K562 (cell line): ENCODE measurements around the gene TRMT1. TPM values are rescaled to one million over a fixed set of nuclear protein-coding genes. Genes with fewer than 3 reads are reported as not detected.

Experiments used
- BCOR ChIP-seq: fragments of 450-650 bp; IDR thresholded peaks from 2 replicates; pipeline ENCODE4 v1.6.1; 2016
- CTBP1 ChIP-seq: fragments of 450-650 bp; IDR thresholded peaks from 2 replicates; pipeline ENCODE4 v1.6.1; 2016; ENCODE audit warnings: borderline replicate concordance
- DPF2 ChIP-seq: fragments of 450-650 bp; IDR thresholded peaks from 2 replicates; pipeline ENCODE4 v1.6.1; 2016
- EZH2 ChIP-seq: IDR thresholded peaks from 2 replicates; pipeline ENCODE4 v1.6.1; 2012; ENCODE audit warnings: low read depth, mild to moderate bottlenecking, inconsistent platforms, low read length, borderline replicate concordance
- FIP1L1 ChIP-seq: fragments of 200-400 bp; formaldehyde crosslinking; IDR thresholded peaks from 2 replicates; pipeline ENCODE4 v1.6.1; 2018; ENCODE audit warnings: mild to moderate bottlenecking, low read depth, low read length; ENCODE audit not compliant: poor library complexity, severe bottlenecking
- FOXJ3 ChIP-seq: sonication (generic); formaldehyde crosslinking; IDR thresholded peaks from 2 replicates; pipeline ENCODE4 v1.4.0; 2020; ENCODE audit warnings: mild to moderate bottlenecking, missing genetic modification reagents
- GTF2A2 ChIP-seq: IDR thresholded peaks from 2 replicates; pipeline ENCODE4 v1.6.1; 2016; ENCODE audit warnings: mild to moderate bottlenecking, missing genetic modification characterization, missing compliant biosample characterization
- MEF2D ChIP-seq: conservative IDR thresholded peaks from 2 replicates; pipeline ENCODE4 v1.6.1; 2016; ENCODE audit warnings: low read depth, missing genetic modification characterization, missing compliant biosample characterization
- PURB ChIP-seq: sonication (generic); formaldehyde crosslinking; IDR thresholded peaks from 2 replicates; pipeline ENCODE4 v1.9.0; 2021; ENCODE audit warnings: low read depth, mild to moderate bottlenecking, missing genetic modification reagents
- RAD51 ChIP-seq: fragments of 450-650 bp; IDR thresholded peaks from 2 replicates; pipeline ENCODE4 v1.7.1; 2016; ENCODE audit warnings: low read depth, mild to moderate bottlenecking, borderline replicate concordance
- RBFOX2 ChIP-seq: fragments of 200-400 bp; formaldehyde crosslinking; IDR thresholded peaks from 2 replicates; pipeline ENCODE4 v1.6.1; 2017; ENCODE audit warnings: low read depth, mild to moderate bottlenecking, low read length, moderate library complexity
- RNF2 ChIP-seq: sonication (generic); IDR thresholded peaks from 2 replicates; pipeline ENCODE4 v1.6.1; 2016
- SMARCC2 ChIP-seq: fragments of 450-650 bp; IDR thresholded peaks from 2 replicates; pipeline ENCODE4 v1.6.1; 2017; ENCODE audit warnings: antibody characterized with exemption, moderate library complexity, mild to moderate bottlenecking, low read depth
- SPI1 ChIP-seq: IDR thresholded peaks from 2 replicates; pipeline ENCODE4 v1.6.1; 2011; ENCODE audit warnings: low read depth, low read length, control low read depth, borderline replicate concordance
- SRF ChIP-seq, 2 experiments: fragments of 250-450, 450-650 bp in 1 of 2; sonication (Bioruptor Pico) in 1 of 2; sonication (generic) in 1 of 2; formaldehyde crosslinking; IDR thresholded peaks; 2 replicates each; pipeline versions ENCODE4 v1.5.0 to v1.5.1; 2020 to 2022; ENCODE audit warnings: mild to moderate bottlenecking in 1 of 2, missing genetic modification reagents in 1 of 2
- TAF9B ChIP-seq: fragments of 450-650 bp; IDR thresholded peaks from 2 replicates; pipeline ENCODE4 v1.6.1; 2018; ENCODE audit warnings: mild to moderate bottlenecking; ENCODE audit not compliant: partially characterized antibody
- ZBTB8A ChIP-seq: fragments of 450-650 bp; IDR thresholded peaks from 2 replicates; pipeline ENCODE4 v1.6.1; 2018; ENCODE audit warnings: mild to moderate bottlenecking, moderate library complexity; ENCODE audit not compliant: partially characterized antibody
- ZC3H4 ChIP-seq: sonication (generic); formaldehyde crosslinking; IDR thresholded peaks from 2 replicates; pipeline ENCODE4 v1.9.0; 2021; ENCODE audit warnings: missing genetic modification reagents, borderline replicate concordance
- ZNF79 ChIP-seq: fragments of 250-450 bp; sonication (Bioruptor Pico); IDR thresholded peaks from 2 replicates; pipeline ENCODE4 v1.4.0; 2020; ENCODE audit warnings: low read depth, mild to moderate bottlenecking, moderate library complexity
- polyA plus RNA-seq, 8 experiments: library from polyadenylated mRNA; depleted of rRNA in 4 of 8; stranded (reverse) in 5 of 8; unstranded in 3 of 8; fragments of >200 nt; fragmentation: Nextera tagmentation in 2 of 8; fragmentation: Illumina TruSeq in 1 of 8; extraction: Ambion mirVana in 2 of 8; extraction: Trizol in 1 of 8; gene quantifications; 2 replicates each; pipeline versions ENCODE4 v1.2.1 to v1.2.3, GENCODE V29; 2011 to 2014; ENCODE audit warnings: inconsistent platforms in 1 of 8, missing spikeins in 1 of 8
- total RNA-seq, 7 experiments: library from RNA; depleted of rRNA in 6 of 7; stranded (reverse); fragments of >200 nt in 6 of 7; fragmentation: Illumina TruSeq in 2 of 7; extraction: Trizol in 2 of 7; gene quantifications; 2 replicates each; pipeline versions ENCODE4 v1.2.1 to v1.2.3, GENCODE V29; 2011 to 2021; ENCODE audit warnings: low replicate concordance in 1 of 7
- TF ChIP-seq, protein P1 (sequence below): fragments of 450-650 bp; IDR thresholded peaks from 2 replicates; pipeline ENCODE4 v1.6.1; 2016
- TF ChIP-seq, protein P2 (sequence below): fragments of 250-450 bp; sonication (Bioruptor Pico); IDR thresholded peaks from 2 replicates; pipeline ENCODE4 v1.8.0; 2022; ENCODE audit warnings: moderate library complexity, mild to moderate bottlenecking, inconsistent platforms
- TF ChIP-seq, protein P3 (sequence below): fragments of 450-650 bp; formaldehyde crosslinking; IDR thresholded peaks from 2 replicates; pipeline ENCODE4 v1.4.0; 2020; ENCODE audit warnings: mild to moderate bottlenecking
- TF ChIP-seq, protein P4 (sequence below): sonication (generic); formaldehyde crosslinking; IDR thresholded peaks from 2 replicates; pipeline ENCODE4 v1.8.0; 2022; ENCODE audit warnings: mild to moderate bottlenecking, missing genetic modification reagents, borderline replicate concordance

The TRMT1 gene
- total and polyA plus RNA-seq, 9 of the 15 experiments (the other 6 are each of a cell fraction or from before 2014, with no cell fraction given), result 5.8 to 158 (median 54.3) TPM

DNA sequence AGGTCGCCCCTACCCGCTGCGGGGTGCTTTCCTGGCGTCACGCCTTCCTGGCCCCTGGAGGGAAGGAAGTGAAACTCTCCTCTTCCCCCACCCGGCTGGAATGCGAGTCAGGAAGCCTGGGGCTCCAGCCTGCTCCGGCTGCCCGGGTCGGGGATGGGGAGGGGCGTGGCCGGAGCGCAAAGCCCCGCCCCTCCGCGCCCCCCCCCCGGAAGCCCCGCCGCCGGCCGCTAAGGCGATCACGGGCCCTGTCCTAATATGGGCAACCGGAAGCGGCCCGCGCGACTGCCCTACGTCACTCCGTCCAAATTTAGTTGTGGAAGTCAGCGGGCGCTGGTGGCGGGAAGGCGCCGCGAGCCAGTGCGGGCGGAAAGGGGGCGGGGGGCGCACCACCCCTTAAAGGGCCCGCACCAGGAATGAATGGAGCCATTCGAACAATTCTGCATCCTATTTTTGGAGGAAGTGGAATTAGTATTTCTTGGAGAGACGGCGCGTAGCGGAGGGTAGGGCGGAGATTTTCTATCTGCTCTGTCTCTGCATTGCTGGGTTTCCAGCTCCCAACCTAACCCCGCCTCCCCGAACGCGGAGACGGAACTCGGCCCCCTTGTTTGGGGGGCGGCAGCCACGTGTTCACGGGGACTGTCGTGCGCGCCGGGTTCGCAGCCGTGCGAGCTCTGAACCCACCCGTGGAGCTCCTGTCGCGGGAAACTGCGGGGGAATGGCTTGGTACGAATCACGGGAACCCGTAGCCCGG is 35.2 kb upstream of the TRMT1 start (continued):
- no peak for TF ChIP-seq FIP1L1
- peak; percentile 66 for TF ChIP-seq TAF9B
- peak; percentile 58; the same call in 1 of the 2 replicates for TF ChIP-seq CTBP1
- TF ChIP-seq MEF2D, result no peak
- TF ChIP-seq, protein P1, sequence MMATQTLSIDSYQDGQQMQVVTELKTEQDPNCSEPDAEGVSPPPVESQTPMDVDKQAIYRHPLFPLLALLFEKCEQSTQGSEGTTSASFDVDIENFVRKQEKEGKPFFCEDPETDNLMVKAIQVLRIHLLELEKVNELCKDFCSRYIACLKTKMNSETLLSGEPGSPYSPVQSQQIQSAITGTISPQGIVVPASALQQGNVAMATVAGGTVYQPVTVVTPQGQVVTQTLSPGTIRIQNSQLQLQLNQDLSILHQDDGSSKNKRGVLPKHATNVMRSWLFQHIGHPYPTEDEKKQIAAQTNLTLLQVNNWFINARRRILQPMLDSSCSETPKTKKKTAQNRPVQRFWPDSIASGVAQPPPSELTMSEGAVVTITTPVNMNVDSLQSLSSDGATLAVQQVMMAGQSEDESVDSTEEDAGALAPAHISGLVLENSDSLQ, result 0 out of 2 replicates have a peak, but pooled peaks have one; percentile 50
- no peak for TF ChIP-seq SMARCC2
- no peak for TF ChIP-seq PURB (CRISPR knock-in tag)
- TF ChIP-seq, protein P2, sequence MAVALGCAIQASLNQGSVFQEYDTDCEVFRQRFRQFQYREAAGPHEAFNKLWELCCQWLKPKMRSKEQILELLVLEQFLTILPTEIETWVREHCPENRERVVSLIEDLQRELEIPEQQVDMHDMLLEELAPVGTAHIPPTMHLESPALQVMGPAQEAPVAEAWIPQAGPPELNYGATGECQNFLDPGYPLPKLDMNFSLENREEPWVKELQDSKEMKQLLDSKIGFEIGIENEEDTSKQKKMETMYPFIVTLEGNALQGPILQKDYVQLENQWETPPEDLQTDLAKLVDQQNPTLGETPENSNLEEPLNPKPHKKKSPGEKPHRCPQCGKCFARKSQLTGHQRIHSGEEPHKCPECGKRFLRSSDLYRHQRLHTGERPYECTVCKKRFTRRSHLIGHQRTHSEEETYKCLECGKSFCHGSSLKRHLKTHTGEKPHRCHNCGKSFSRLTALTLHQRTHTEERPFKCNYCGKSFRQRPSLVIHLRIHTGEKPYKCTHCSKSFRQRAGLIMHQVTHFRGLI (CRISPR knock-in tag), result no peak
- no peak for TF ChIP-seq DPF2
- no peak for TF ChIP-seq GTF2A2 (tag)
- 0 out of 2 replicates have a peak, but pooled peaks have one; percentile 8 for TF ChIP-seq BCOR
- no peak for TF ChIP-seq FOXJ3 (CRISPR knock-in tag)
- no peak for TF ChIP-seq ZC3H4
- TF ChIP-seq ZBTB8A, result no peak
- peak; percentile 82; the same call in 1 of the 2 replicates for TF ChIP-seq SPI1
- TF ChIP-seq, protein P3, sequence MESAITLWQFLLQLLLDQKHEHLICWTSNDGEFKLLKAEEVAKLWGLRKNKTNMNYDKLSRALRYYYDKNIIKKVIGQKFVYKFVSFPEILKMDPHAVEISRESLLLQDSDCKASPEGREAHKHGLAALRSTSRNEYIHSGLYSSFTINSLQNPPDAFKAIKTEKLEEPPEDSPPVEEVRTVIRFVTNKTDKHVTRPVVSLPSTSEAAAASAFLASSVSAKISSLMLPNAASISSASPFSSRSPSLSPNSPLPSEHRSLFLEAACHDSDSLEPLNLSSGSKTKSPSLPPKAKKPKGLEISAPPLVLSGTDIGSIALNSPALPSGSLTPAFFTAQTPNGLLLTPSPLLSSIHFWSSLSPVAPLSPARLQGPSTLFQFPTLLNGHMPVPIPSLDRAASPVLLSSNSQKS (CRISPR knock-in tag), result no peak
- TF ChIP-seq, protein P4, sequence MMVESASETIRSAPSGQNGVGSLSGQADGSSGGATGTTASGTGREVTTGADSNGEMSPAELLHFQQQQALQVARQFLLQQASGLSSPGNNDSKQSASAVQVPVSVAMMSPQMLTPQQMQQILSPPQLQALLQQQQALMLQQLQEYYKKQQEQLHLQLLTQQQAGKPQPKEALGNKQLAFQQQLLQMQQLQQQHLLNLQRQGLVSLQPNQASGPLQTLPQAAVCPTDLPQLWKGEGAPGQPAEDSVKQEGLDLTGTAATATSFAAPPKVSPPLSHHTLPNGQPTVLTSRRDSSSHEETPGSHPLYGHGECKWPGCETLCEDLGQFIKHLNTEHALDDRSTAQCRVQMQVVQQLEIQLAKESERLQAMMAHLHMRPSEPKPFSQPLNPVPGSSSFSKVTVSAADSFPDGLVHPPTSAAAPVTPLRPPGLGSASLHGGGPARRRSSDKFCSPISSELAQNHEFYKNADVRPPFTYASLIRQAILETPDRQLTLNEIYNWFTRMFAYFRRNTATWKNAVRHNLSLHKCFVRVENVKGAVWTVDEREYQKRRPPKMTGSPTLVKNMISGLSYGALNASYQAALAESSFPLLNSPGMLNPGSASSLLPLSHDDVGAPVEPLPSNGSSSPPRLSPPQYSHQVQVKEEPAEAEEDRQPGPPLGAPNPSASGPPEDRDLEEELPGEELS (CRISPR knock-in tag), result no peak
- TF ChIP-seq SRF (CRISPR knock-in tag; IDR thresholded peaks at IDR 0.05), result peak; percentile 93 to 98
- no peak; the same call in 1 of the 2 replicates for TF ChIP-seq RAD51
- peak; percentile 84 for TF ChIP-seq RNF2
- peak; percentile 79 for TF ChIP-seq RBFOX2
- TF ChIP-seq EZH2, result no peak
- TF ChIP-seq ZNF79 (CRISPR knock-in tag), result no peak
